HEK293T (cell line): ENCODE data around the gene ATP5MG.

Source experiments
- CTCF ChIA-PET: fragments of 350-600 bp; formaldehyde crosslinking; extraction: SDS; loops from one replicate; lab custom pipeline; 2021; ENCODE audit warnings: antibody characterized with exemption, inconsistent platforms; lab: Yijun Ruan, JAX
- POLR2A ChIA-PET: fragments of 350-600 bp; formaldehyde crosslinking; extraction: SDS; loops from one replicate; lab custom pipeline; 2020; ENCODE audit warnings: antibody characterized with exemption, inconsistent platforms; lab: Yijun Ruan, JAX
- DNase-seq: peaks from one replicate; pipeline ENCODE4 v3.0.0; 2012; ENCODE audit warnings: mixed read lengths; ENCODE audit errors: extremely low spot score
- ARNT ChIP-seq: fragments of 450-650 bp; IDR thresholded peaks from 2 replicates; pipeline ENCODE4 v1.6.1; 2017; ENCODE audit warnings: mild to moderate bottlenecking
- BHLHE40 ChIP-seq: fragments of 450-650 bp; IDR thresholded peaks from 2 replicates; pipeline ENCODE4 v1.6.1; 2016; ENCODE audit warnings: mild to moderate bottlenecking, moderate library complexity, borderline replicate concordance
- CTBP1 ChIP-seq: fragments of 450-650 bp; IDR thresholded peaks from 2 replicates; pipeline ENCODE4 v1.6.1; 2016; ENCODE audit warnings: borderline replicate concordance
- ELF4 ChIP-seq: fragments of 450-650 bp; IDR thresholded peaks from 2 replicates; pipeline ENCODE4 v1.6.1; 2017; ENCODE audit warnings: antibody characterized with exemption
- FOXA1 ChIP-seq: fragments of 450-650 bp; IDR thresholded peaks from 2 replicates; pipeline ENCODE4 v1.6.1; 2016; ENCODE audit warnings: mild to moderate bottlenecking
- FOXK2 ChIP-seq: fragments of 450-650 bp; IDR thresholded peaks from 2 replicates; pipeline ENCODE4 v1.6.1; 2016; ENCODE audit warnings: mild to moderate bottlenecking
- FOXM1 ChIP-seq: fragments of 450-650 bp; IDR thresholded peaks from 2 replicates; pipeline ENCODE4 v1.6.1; 2017; ENCODE audit warnings: mild to moderate bottlenecking, borderline replicate concordance
- HDGF ChIP-seq: fragments of 450-650 bp; IDR thresholded peaks from 2 replicates; pipeline ENCODE4 v1.6.1; 2017; ENCODE audit warnings: antibody characterized with exemption, borderline replicate concordance
- L3MBTL2 ChIP-seq: fragments of 450-650 bp; conservative IDR thresholded peaks from 2 replicates; pipeline ENCODE4 v1.6.1; 2016; ENCODE audit warnings: mild to moderate bottlenecking
- LEF1 ChIP-seq: fragments of 450-650 bp; IDR thresholded peaks from 2 replicates; pipeline ENCODE4 v1.6.1; 2017; ENCODE audit warnings: mild to moderate bottlenecking, borderline replicate concordance
- NFRKB ChIP-seq: fragments of 450-650 bp; IDR thresholded peaks from 2 replicates; pipeline ENCODE4 v1.6.1; 2016; ENCODE audit warnings: mild to moderate bottlenecking, moderate library complexity
- PKNOX1 ChIP-seq: fragments of 450-650 bp; IDR thresholded peaks from 2 replicates; pipeline ENCODE4 v1.6.1; 2016
- SP1 ChIP-seq: fragments of 450-650 bp; IDR thresholded peaks from 2 replicates; pipeline ENCODE4 v1.6.1; 2017
- SUZ12 ChIP-seq: fragments of 450-650 bp; IDR thresholded peaks from 2 replicates; pipeline ENCODE4 v1.6.1; 2016; ENCODE audit warnings: mild to moderate bottlenecking
- TARDBP ChIP-seq: fragments of 450-650 bp; IDR thresholded peaks from 2 replicates; pipeline ENCODE4 v1.6.1; 2016
- ZNF384 ChIP-seq: fragments of 450-650 bp; IDR thresholded peaks from 2 replicates; pipeline ENCODE4 v1.6.1; 2016

ATP5MG gene

GRCh38 chr11:118434553-118435289 is 33.3 kb downstream of the ATP5MG start:
- CTCF ChIA-PET, result interaction anchor here (0.6 kb wide), 1 partner anchor 21 kb away, joined by 3 read pairs; no protein-coding TSS in a partner anchor
- TF ChIP-seq ARNT, result no peak
- TF ChIP-seq L3MBTL2, result peak; percentile 74
- POLR2A ChIA-PET, result interaction anchor here (0.8 to 1.8 kb wide), 13 partner anchors 12 to 584 kb away, joined by 3 to 8 read pairs (median 5); partner anchors contain the start of gene TRAPPC4
- peak; percentile 26 for DNase-seq

GRCh38 chr11:118435290-118435892 is 34.0 kb downstream of the ATP5MG start:
- TF ChIP-seq L3MBTL2, result peak; percentile 57
- no peak for TF ChIP-seq HDGF
- TF ChIP-seq FOXK2, result no peak
- TF ChIP-seq ZNF384, result no peak
- peak; percentile 54; the same call in 1 of the 2 replicates for TF ChIP-seq ARNT
- DNase-seq, result peak; percentile 78
- POLR2A ChIA-PET, result interaction anchor here (0.6 to 1.8 kb wide), 14 partner anchors 13 to 584 kb away, joined by 3 to 8 read pairs (median 4); partner anchors contain the start of gene TRAPPC4
- CTCF ChIA-PET, result interaction anchor here (0.6 kb wide), 3 partner anchors 20 to 80 kb away, joined by 3 to 5 read pairs (median 3); no protein-coding TSS in a partner anchor

- CTCF ChIA-PET, result interaction anchor here (0.6 kb wide), 2 partner anchors 20 to 79 kb away, joined by 3 to 5 read pairs; no protein-coding TSS in a partner anchor
- DNase-seq, result peak; percentile 89
- no peak for TF ChIP-seq ZNF384
- peak; percentile 100 for TF ChIP-seq LEF1
- TF ChIP-seq FOXM1, result peak; percentile 98
- TF ChIP-seq ARNT, result peak; percentile 91
- TF ChIP-seq CTBP1, result peak; percentile 63; the same call in 1 of the 2 replicates
- peak; percentile 98 for TF ChIP-seq TARDBP
- no peak for TF ChIP-seq ELF4
- POLR2A ChIA-PET, result interaction anchor here (0.8 to 1.8 kb wide), 10 partner anchors 10 to 61 kb away, joined by 3 to 8 read pairs (median 4); no protein-coding TSS in a partner anchor
These were observed 34.7 kb downstream of the ATP5MG start, which contains the start of gene KMT2A for GRCh38 chr11:118435893-118436624. TSS of gene KMT2A (plus strand) at chr11:118436492. CDS start at chr11:118436513, 21 bp downstream.

GRCh38 chr11:118436639-118437207 is 35.3 kb downstream of the ATP5MG start:
- CTCF ChIA-PET, result no interaction called here
- POLR2A ChIA-PET, result interaction anchor here (0.8 to 1.7 kb wide), 2 partner anchors 11 to 12 kb away, joined by 3 to 4 read pairs; no protein-coding TSS in a partner anchor
- peak; percentile 27 for DNase-seq
- TF ChIP-seq ZNF384, result no peak
- TF ChIP-seq TARDBP, result no peak
- TF ChIP-seq SUZ12, result no peak
- no peak for TF ChIP-seq BHLHE40
- no peak for TF ChIP-seq FOXA1
- no peak for TF ChIP-seq FOXK2

- ChIA-PET CTCF (no interaction called here), POLR2A (no interaction called here)
- no peak for TF ChIP-seq CTBP1
- no peak for TF ChIP-seq L3MBTL2
- no peak for TF ChIP-seq LEF1
- TF ChIP-seq SUZ12, result no peak
- TF ChIP-seq ZNF384, result no peak
- TF ChIP-seq PKNOX1, result no peak
- TF ChIP-seq TARDBP, result no peak
- no peak for TF ChIP-seq FOXK2
- TF ChIP-seq ELF4, result no peak
- TF ChIP-seq SP1, result no peak
- no peak for TF ChIP-seq NFRKB
- DNase-seq, result peak; percentile 60
These were observed 36.1 kb downstream of the ATP5MG start for GRCh38 chr11:118437208-118438125.

- POLR2A ChIA-PET, result interaction anchor here (1.0 kb wide), 1 partner anchor 14 kb away, joined by 3 read pairs; no protein-coding TSS in a partner anchor
These were observed 37.0 kb downstream of the ATP5MG start for GRCh38 chr11:118438314-118438931.

More at GRCh38 chr11:118438314-118438931, 37.0 kb downstream of the ATP5MG start:
- DNase-seq, result peak; percentile 54
- TF ChIP-seq HDGF (no peak), FOXK2 (no peak), LEF1 (no peak), SUZ12 (no peak), ARNT (no peak), SP1 (no peak), ELF4 (no peak), L3MBTL2 (no peak), PKNOX1 (no peak), FOXA1 (no peak), TARDBP (no peak), ZNF384 (no peak), FOXM1 (no peak)
- CTCF ChIA-PET, result no interaction called here
